Measurements from ENCODE around the gene ZSCAN23. TPM values are rescaled to one million over a fixed set of nuclear protein-coding genes. Genes with fewer than 3 reads are reported as not detected.

Gene ZSCAN23
- total and polyA plus RNA-seq, 10 donors, result 0.14 to 4.6 (median 2.4) TPM; not detected in 1

DNA sequence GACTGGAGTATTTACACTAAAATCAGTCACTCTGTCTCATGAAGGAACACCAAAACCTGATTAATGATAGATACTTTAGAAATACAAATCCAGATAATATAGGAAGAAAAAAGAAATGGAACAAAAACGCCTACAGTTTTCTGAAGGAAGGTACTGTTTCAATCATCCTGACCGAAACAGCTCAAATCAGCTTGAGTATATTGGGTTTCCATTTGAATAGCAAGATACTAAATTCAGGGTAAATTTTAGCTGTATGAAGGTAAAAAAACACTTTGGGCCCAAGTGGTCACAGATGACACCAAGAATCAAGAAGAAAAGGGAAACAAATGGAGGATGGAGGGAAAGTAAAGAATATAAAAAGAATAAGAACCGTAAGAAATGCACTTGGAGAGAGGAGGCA is 6.9 kb downstream of the ZSCAN23 start:
- no peaks in the 10 kb centered on the region for H3K9me3 ChIP-seq
- no peak overlapping the region for H3K4me3 ChIP-seq
- H3K4me1 ChIP-seq, result no peaks in the 10 kb centered on the region
- intact Hi-C loops (cut with DNase I; ENCODE audit: low total_unique reads), result no loop called here
- TF ChIP-seq POLR2A (IDR thresholded peaks at IDR 0.05), result no peak
- no peak for TF ChIP-seq POLR2AphosphoS5 (IDR thresholded peaks at IDR 0.05)
- TF ChIP-seq CTCF (IDR thresholded peaks at IDR 0.05 in 8 of 11, conservative IDR thresholded peaks at IDR 0.05 in 3 of 11), result no peak
- peaks cover 0 to 20% (median 2%) of the 10 kb centered on the region in 6 donors for H3K36me3 ChIP-seq
- H3K27me3 ChIP-seq (replicated peaks in 1 of 7), result no peaks in the 10 kb centered on the region
- no peak overlapping the region for H3K27ac ChIP-seq
- no peak for DNase-seq
- WGBS, 5 donors, result 74 to 92% (median 85%) methylated on average over 3 of the region's 3 CpGs

DNA sequence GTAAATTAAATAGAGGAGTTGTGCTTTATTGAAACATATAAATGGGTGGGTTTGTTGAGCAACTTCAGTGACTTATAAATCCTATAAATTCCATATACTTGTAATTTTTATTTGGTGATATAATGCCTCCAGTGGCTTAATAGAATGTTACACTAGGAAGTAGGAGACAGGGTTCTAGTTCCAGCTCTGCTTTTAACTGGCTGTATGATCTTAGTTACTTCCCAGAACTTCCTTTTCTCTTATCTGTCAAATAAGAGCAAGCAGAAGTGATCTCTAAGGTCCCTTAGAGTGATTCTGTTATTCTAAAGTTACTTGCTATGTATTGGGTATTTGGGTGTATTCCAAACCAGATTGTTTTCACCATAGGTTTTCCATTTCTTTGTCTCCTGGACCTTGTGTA is 10.2 kb downstream of the ZSCAN23 start:
- no peak for TF ChIP-seq POLR2AphosphoS5 (IDR thresholded peaks at IDR 0.05)
- TF ChIP-seq CTCF (IDR thresholded peaks at IDR 0.05 in 8 of 11, conservative IDR thresholded peaks at IDR 0.05 in 3 of 11), result no peak
- TF ChIP-seq POLR2A (IDR thresholded peaks at IDR 0.05), result no peak
- H3K9me3 ChIP-seq, result no peaks in the 10 kb centered on the region
- no peaks in the 10 kb centered on the region for H3K27me3 ChIP-seq (replicated peaks in 1 of 7)
- no peak for DNase-seq
- no peak overlapping the region for H3K27ac ChIP-seq
- H3K4me1 ChIP-seq, result no peaks in the 10 kb centered on the region
- no peak overlapping the region for H3K4me3 ChIP-seq
- intact Hi-C loops (cut with DNase I; ENCODE audit: low total_unique reads), result no loop called here
- H3K36me3 ChIP-seq, result peaks cover 0 to 20% (median 2%) of the 10 kb centered on the region in 6 donors

DNA sequence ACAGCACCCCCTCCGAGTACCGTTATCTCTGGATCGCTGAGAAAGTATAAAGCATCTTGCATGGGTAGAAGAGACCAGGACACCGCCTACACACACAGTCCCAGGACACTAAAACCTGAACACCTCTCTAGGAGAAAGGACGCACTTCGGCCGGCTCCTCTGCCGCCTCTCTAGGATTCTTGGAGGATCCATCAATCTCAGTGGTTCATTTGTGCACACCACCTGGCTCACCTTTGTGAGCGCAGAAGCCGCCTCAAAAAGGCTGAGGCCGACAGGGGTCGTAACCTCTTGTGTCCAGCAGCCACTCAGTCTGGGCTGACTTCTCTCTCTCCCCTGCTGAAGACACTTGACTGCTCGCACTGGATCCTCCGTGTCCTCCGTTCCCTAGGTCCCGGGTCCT is 13.5 kb downstream of the ZSCAN23 start:
- intact Hi-C loops (cut with DNase I; ENCODE audit: low total_unique reads), result no loop called here
- Histone ChIP-seq H3K27me3 (replicated peaks in 1 of 7) (no peaks in the 10 kb centered on the region), H3K36me3 (peaks cover 0 to 9% (median 2%) of the 10 kb centered on the region in 6 donors), H3K9me3 (peaks cover 0 to 8% (median 5%) of the 10 kb centered on the region in 8 donors), H3K4me1 (no peaks in the 10 kb centered on the region), H3K27ac (no peak overlapping the region), H3K4me3 (no peak overlapping the region)
- DNase-seq, result no peak
- TF ChIP-seq CTCF (IDR thresholded peaks at IDR 0.05 in 8 of 11, conservative IDR thresholded peaks at IDR 0.05 in 3 of 11) (no peak), POLR2A (IDR thresholded peaks at IDR 0.05) (no peak), POLR2AphosphoS5 (IDR thresholded peaks at IDR 0.05) (no peak)
- WGBS, 5 donors, result 92 to 94% (median 93%) methylated on average over 16 of the region's 16 CpGs

GRCh38 chr6:28425944-28426541 is 17.2 kb downstream of the ZSCAN23 start:
- 66 to 80% (median 69%) methylated on average over 4 of the region's 4 CpGs for whole genome bisulfite sequencing, 5 donors
- H3K27me3 ChIP-seq (replicated peaks in 1 of 7), result no peaks in the 10 kb centered on the region
- no peak overlapping the region for H3K4me3 ChIP-seq
- no peaks in the 10 kb centered on the region for H3K36me3 ChIP-seq
- peaks cover 0 to 8% (median 5%) of the 10 kb centered on the region in 8 donors for H3K9me3 ChIP-seq
- H3K27ac ChIP-seq, result no peak overlapping the region
- no peak for TF ChIP-seq POLR2A (IDR thresholded peaks at IDR 0.05)
- no peak for TF ChIP-seq POLR2AphosphoS5 (IDR thresholded peaks at IDR 0.05)
- TF ChIP-seq CTCF (IDR thresholded peaks at IDR 0.05 in 8 of 11, conservative IDR thresholded peaks at IDR 0.05 in 3 of 11), result no peak
- no peak for DNase-seq
- intact Hi-C loops (cut with DNase I; ENCODE audit: low total_unique reads), result no loop called here
- H3K4me1 ChIP-seq, result no peaks in the 10 kb centered on the region
